ENCODE measurements around the gene FBXO2.
"Not testable (repeated sequence)": the region's sequence is repeated elsewhere in the genome, so short reads cannot be mapped to it uniquely, and the experiment has no call there.

Gene FBXO2

GRCh38 chr1:11622398-11622797, 31.8 kb downstream of the FBXO2 start:
- DNase-seq, result no peak

GRCh38 chr1:11620924-11621323, 33.3 kb downstream of the FBXO2 start:
- DNase-seq, result no peak

DNA sequence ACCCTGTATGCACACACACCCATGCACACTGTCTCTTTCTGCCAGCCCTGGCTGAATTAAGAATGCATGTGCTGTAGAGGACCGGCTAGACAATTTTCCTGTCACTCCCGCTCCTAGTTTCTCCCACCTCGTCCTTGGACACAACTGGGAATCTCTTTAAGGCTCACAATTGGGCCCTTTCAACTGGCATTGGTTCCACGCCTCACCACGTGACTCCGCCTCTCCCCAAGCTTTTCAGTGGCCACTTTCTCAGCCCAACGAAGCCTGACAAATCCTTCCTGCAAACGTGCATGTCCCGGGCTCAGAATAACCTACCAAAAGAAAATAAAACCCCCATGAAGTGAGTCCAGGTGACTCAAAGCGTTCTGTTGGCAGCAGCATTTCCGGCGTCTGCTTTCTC, 33.8 kb downstream of the FBXO2 start:
- no peak for DNase-seq

- DNase-seq, result no peak
Measured at GRCh38 chr1:11617741-11618140, 36.5 kb downstream of the FBXO2 start.

DNA sequence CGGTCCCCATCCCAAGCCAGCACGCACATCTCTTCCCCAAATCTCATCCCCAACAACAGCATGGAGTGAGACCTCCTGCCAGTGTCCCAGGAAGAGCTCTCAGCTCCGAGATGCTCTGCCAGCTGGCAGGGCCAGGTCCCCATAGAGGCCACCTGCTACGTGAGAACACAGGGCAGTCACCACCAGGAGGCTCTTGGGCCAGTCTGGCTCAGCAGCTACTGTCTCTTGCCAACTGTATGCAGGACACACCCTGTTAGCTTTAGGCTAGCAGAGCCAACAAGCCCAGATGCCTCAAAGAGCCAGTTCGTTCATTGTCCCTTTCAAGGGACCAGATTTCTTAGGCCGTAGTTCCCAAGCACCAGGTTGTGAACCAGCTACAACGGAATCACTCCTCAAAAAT, 36.9 kb downstream of the FBXO2 start:
- no peak for DNase-seq

GRCh38 chr1:11616766-11617165, 37.5 kb downstream of the FBXO2 start:
- no peak for DNase-seq

GRCh38 chr1:11615090-11615489, 39.1 kb downstream of the FBXO2 start:
- DNase-seq, result no peak

GRCh38 chr1:11613347-11613746, 40.9 kb downstream of the FBXO2 start:
- DNase-seq, result no peak

DNA sequence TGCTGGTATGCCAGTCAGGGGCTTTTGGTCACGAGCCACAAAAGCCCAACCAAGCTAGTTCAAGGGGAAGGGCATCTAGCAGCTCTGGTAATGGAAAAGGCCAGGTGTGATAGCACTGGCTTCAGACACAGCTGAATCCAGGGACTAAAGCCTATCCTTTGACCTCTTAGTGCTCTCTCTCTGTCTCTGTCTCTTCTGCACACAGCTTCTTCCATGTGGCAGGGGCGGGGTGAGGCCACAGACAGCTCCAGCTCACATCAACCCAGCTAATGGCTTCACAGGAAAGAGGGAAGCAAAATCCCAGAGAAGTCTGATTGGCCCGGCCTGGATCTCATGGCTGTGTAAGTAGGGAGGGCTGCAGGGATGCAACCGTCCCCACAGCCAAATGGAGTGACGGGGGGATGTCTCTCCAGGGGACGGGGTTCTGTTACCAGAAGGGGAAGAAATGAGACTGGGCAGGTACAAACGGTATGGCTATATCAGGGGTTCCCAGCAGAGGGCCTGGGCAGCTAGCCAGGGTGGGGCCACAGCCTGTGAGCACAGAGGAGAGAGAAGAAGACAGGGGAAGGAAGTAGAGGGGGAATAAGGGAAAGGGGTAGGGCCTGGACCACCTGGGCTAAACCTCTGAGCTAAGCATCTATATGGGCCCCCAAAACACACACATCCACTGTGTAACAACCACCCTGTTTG, 42.4 kb downstream of the FBXO2 start:
- no peak for DNase-seq

DNA sequence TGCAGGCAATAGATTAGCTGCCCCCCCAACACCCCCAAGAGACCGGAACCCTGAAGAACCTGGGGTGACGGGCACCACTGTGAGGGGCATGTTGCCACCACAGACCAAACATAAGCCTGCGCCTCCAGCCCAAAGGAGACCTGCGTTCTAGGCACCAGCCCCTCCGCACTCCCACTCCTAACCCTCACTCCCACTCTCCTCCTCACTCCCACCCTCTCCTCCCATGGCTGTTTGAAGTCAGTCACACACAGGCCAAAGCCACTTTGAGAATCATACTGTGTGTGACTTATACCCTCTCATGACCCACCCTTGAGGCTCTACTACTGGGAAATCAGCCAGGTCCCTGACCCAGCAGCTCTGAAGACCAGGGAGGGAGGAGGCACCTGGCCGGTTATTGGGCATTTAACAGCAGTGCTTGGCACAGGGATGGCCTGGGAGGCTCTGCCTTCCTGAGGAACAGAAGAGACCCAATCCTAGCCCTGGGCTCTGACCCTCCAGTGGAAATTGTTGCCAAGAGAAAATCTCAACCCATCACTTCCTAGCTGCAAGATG, 43.5 kb downstream of the FBXO2 start:
- DNase-seq, result no peak

DNA sequence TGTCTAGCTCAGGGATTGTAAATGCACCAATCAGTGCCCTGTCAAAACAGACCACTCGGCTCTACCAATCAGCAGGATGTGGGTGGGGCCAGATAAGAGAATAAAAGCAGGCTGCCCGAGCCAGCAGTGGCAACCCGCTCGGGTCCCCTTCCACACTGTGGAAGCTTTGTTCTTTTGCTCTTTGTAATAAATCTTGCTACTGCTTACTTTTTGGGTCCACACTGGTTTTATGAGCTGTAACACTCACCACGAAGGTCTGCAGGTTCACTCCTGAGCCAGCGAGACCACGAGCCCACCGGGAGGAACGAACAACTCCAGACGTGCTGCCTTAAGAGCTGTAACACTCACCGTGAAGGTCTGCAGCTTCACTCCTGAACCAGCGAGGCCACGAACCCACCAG, 44.9 kb downstream of the FBXO2 start:
- DNase-seq, result not testable (repeated sequence)

GRCh38 chr1:11608596-11609130, 45.6 kb downstream of the FBXO2 start:
- not testable (repeated sequence) for DNase-seq

DNA sequence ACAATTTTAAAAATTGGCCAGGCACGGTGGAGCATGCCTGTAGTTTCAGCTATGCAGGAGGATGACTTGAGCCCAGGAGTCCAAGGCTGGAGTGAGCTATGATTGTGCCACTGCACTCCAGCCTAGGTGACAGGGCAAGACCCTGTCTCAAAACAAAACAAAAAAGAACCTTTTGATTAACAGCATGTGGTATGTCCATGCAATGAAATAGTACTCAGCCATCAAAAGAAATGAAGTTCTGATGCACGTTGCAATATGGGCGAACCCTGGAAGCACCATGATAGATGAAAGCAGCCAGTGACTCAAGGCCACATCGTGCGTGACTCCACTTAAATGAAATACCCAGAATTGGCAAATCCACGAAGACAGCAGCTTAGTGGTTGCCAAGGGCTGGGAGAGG, 47.5 kb downstream of the FBXO2 start:
- no peak for DNase-seq

- no peak for DNase-seq
Measured at GRCh38 chr1:11602981-11603380, 51.2 kb downstream of the FBXO2 start.

DNA sequence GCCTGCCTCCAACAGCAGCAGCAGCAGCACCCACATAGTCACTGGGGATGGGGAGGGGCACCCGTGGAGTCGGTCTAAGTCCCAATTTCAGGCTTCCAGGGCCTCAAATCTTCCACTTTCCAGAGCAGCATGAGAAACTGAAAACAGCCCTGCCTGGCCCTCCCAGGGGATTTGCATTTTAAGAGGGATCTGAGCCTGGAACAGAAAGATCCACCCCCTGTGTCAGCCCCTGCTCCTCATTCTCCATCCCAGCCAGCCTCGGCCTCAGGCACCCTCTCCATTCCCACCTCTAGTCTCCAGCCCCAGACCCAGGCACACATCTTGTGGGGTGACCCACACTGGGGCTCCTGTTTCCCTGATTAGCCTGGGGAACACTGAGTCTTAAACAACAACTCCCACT, 51.8 kb downstream of the FBXO2 start:
- DNase-seq, result no peak

- no peak for DNase-seq
Measured at GRCh38 chr1:11600836-11601235, 53.4 kb downstream of the FBXO2 start.

- DNase-seq, result no peak
Measured at GRCh38 chr1:11599891-11600576, 54.2 kb downstream of the FBXO2 start.

GRCh38 chr1:11598461-11598860, 55.8 kb downstream of the FBXO2 start:
- no peak for DNase-seq

Measured in activated gamma-delta T cell treated with Interleukin-2 at 50 U/mL for 16 hours (primary cell).